GM20431 (cell line): ENCODE measurements around the gene MYH14.

Experiments used
- in situ Hi-C: fragments of 300-500 bp; cut with MseI, MboI; formaldehyde crosslinking; loops from one replicate; pipeline ENCODE4 v1.15.0; 2020; ENCODE audit warnings: low sequenced_read_pairs; ENCODE audit not compliant: unreplicated experiment

Gene MYH14

DNA sequence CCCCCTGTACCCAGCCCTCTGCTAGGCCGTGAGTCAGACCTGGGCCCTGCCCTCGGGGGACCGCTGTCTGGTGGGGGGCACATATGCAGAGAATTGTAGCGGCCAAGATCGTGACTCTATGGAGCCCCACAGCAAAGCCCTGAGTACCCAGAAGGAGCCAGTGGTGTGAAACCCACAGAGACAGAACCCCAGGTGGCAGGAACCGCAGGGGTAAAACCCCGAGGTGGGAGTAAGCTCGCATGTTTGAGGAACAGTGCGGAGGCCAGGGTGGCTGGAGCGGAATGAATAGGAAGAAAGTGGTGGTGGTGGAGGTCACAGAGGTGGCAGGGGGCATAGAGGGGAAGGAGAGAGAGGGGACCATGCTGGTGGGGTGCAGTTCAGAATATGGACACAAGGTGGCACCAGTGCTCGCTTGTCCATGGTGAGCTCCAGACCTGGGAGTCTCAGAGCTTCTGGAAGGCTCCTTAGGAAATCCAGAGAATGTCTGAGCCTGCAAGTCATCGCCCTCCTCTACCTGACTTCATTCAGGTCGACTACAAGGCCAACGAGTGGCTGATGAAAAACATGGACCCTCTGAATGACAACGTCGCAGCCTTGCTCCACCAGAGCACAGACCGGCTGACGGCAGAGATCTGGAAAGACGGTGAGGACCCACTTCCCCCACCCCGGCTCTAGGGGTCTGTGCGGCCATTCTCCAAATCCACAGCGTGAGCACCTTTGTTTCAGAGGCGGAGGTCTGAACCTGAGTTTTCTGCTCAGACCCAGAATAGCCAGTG lies 48.9 kb downstream of the MYH14 start:
- in situ Hi-C loops = no loop called here

DNA sequence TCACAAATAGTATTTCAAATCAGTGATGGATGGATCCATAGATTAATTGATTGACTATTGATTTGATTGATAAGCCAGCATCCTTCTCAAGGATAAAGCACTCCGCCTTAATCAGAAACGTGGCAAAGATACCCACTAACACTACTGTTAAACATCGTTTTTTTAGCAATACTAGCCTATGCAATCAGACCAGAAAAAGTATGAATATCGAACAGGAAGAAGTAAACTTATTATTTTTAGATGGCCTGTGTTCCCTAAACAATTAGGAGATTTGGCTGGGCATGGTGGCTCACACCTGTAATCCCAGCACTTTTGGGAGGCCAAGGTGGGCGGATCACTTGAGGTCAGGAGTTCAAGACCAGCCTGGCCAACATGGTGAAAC lies 49.5 kb downstream of the MYH14 start:
- in situ Hi-C loops = no loop called here

GRCh38 chr19:50255115-50255514 lies 51.7 kb downstream of the MYH14 start:
- in situ Hi-C loops = no loop called here

GRCh38 chr19:50257141-50257540 lies 53.7 kb downstream of the MYH14 start:
- in situ Hi-C loops = no loop called here

GRCh38 chr19:50258918-50259372 lies 55.5 kb downstream of the MYH14 start:
- in situ Hi-C loops = no loop called here

- in situ Hi-C loops = no loop called here
Observed at GRCh38 chr19:50261446-50261970, 58.1 kb downstream of the MYH14 start.

- in situ Hi-C loops = no loop called here
Observed at GRCh38 chr19:50263176-50263575, 59.8 kb downstream of the MYH14 start.

- in situ Hi-C loops = no loop called here
Observed at GRCh38 chr19:50264483-50265186, 61.2 kb downstream of the MYH14 start.

DNA sequence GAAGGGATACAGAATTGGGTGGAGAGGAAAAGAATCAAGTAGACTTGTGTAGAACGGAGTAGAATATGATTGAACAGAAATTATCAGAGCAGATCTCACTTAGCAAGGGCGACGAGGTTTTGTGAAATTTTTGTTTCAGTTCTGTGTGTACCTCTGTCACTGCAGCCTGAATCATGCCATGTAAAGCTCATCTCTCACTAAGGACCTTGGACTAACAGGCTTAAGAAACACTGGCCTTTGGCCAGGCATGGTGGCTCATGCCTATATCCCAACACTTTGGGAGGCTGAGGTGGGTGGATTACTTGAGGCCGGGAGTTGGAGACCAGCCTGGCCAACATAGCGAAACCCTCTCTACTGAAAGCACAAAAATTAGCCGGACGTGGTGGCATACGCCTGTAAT lies 62.6 kb downstream of the MYH14 start:
- in situ Hi-C loops = no loop called here

DNA sequence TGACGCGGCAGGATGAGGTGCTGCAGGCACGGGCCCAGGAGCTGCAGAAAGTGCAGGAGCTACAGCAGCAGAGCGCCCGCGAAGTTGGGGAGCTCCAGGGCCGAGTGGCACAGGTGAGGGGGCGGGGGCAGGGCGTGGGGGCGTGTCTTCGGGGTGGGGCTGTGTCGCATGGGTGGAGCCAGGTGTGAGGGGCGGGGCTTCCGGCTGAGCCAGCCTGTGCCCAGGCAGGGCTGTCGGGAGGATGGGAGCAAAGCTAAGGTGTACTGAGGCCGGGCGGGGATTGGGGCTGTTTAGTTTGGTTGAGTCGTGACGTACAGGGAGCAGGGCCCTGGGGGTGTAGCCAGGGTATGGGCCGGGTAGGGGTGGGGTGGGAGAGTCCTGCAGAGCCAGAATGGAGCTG lies 63.5 kb downstream of the MYH14 start:
- in situ Hi-C loops = no loop called here

DNA sequence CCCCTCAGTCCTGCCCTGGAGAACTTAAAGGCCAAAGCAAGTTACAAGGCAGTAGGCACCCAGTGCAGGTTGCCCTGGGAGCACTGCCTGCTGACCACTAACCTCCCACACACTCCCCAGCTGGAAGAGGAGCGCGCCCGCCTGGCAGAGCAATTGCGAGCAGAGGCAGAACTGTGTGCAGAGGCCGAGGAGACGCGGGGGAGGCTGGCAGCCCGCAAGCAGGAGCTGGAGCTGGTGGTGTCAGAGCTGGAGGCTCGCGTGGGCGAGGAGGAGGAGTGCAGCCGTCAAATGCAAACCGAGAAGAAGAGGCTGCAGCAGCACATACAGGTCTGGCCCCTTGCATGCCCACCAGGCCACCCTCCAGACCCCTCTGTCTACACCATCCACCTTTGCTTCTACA lies 64.6 kb downstream of the MYH14 start:
- in situ Hi-C loops = no loop called here

- in situ Hi-C loops = no loop called here
Observed at GRCh38 chr19:50268501-50268900, 65.1 kb downstream of the MYH14 start.

DNA sequence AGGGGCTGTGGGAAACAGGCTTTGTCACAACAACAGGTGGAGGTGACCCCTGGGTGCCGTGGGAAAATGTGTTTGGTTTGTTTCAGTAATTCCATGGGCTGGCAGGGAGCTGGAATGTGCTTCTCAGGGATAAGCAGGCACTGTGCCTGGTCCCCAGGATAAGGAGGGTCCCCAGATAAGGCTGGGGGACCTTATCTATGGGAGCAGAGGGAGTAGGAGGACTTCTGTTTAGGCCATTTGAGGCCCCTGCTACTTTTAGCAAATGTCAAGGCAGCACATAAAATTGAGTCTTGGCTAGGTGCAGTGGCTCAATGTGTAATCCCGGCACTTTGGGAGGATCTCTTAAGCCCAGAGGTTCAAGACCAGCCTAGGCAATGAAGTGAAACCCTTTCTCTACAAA lies 66.2 kb downstream of the MYH14 start:
- in situ Hi-C loops = no loop called here

- in situ Hi-C loops = no loop called here
Observed at GRCh38 chr19:50272263-50272897, 69.0 kb downstream of the MYH14 start.

DNA sequence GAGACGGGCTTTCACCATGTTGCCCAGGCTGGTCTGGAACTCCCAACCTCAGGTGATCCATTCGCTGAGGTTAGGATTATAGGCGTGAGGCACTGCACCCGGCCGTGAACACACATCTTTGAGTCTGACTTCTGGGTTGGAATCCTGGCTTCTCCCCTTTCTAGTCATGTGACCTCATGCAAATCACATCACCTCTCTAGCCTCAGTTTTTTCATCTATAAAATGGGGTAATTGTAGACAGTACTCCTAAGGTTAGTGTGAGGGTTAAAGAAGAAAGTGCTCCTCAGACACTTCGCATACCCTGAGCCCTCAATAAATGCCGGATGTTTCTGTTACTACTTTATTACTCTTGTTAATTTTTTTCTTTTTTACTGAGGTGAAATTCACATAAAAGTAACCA lies 70.4 kb downstream of the MYH14 start:
- in situ Hi-C loops = no loop called here

GRCh38 chr19:50275577-50276368 lies 72.4 kb downstream of the MYH14 start:
- in situ Hi-C loops = no loop called here

- in situ Hi-C loops = no loop called here
Observed at GRCh38 chr19:50276370-50277063, 73.1 kb downstream of the MYH14 start.

DNA sequence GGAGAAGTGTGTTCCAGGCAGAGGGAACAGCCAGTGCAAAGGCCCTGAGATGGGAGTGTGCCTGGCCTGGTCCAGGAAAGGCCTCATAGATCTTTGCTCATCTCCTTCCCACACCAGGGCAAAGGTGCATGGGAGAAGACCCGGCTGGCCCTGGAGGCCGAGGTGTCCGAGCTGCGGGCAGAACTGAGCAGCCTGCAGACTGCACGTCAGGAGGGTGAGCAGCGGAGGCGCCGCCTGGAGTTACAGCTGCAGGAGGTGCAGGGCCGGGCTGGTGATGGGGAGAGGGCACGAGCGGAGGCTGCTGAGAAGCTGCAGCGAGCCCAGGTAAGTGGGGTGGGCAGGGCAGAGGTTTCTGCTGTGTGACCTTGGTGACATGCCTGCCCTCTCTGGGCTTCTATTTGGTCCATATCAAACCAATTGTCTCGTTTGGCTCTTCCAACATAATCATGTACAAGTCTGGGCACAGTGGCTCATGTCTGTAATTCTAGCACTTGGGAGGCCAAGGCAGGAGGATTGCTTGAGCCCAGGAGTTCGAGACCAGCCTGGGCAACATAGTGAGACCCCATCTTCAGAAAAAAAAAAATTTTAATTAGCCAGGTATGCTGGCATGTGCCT lies 74.7 kb downstream of the MYH14 start:
- in situ Hi-C loops = no loop called here

GRCh38 chr19:50280074-50280473 lies 76.7 kb downstream of the MYH14 start:
- in situ Hi-C loops = no loop called here
